Liver (tissue), 9 donors: ENCODE measurements around the gene ARHGEF26. TPM values are rescaled to one million over a fixed set of nuclear protein-coding genes. Genes with fewer than 3 reads are reported as not detected.

Experiments
- DNase-seq: peaks from one replicate; pipeline ENCODE4 v3.0.0-alpha.2; 2017; ENCODE audit warnings: low spot score
- H3K27ac ChIP-seq, 2 donors: one replicate each; pipeline ENCODE4 v1.7.0; 2013; ENCODE audit warnings: inconsistent platforms in 2 of 2, low read length in 2 of 2, control low read depth in 1 of 2, low read depth in 1 of 2, mild to moderate bottlenecking in 1 of 2
- H3K27me3 ChIP-seq, 4 donors: one replicate each; pipeline versions ENCODE4 v1.6.1 to v1.7.0; 2013; ENCODE audit warnings: low read length in 3 of 4, inconsistent platforms in 1 of 4, mild to moderate bottlenecking in 1 of 4, moderate library complexity in 1 of 4; ENCODE audit not compliant: control insufficient read depth in 4 of 4, insufficient read depth in 4 of 4
- H3K36me3 ChIP-seq, 4 donors: one replicate each; pipeline versions ENCODE4 v1.6.1 to v1.7.0; 2013; ENCODE audit warnings: low read length in 3 of 4, mild to moderate bottlenecking in 3 of 4, low read depth in 1 of 4, moderate library complexity in 1 of 4; ENCODE audit not compliant: control insufficient read depth in 4 of 4, insufficient read depth in 3 of 4
- H3K4me1 ChIP-seq, 4 donors: one replicate each; pipeline versions ENCODE4 v1.6.1 to v1.7.0; 2013; ENCODE audit warnings: low read length in 3 of 4, mild to moderate bottlenecking in 3 of 4, moderate library complexity in 1 of 4; ENCODE audit not compliant: control insufficient read depth in 4 of 4, insufficient read depth in 4 of 4
- H3K4me3 ChIP-seq, 3 donors: one replicate each; pipeline versions ENCODE4 v1.6.1 to v1.7.0; 2013; ENCODE audit warnings: low read length in 3 of 3, control low read depth in 1 of 3, low read depth in 1 of 3, mild to moderate bottlenecking in 1 of 3
- H3K9ac ChIP-seq, 2 donors: one replicate each; pipeline ENCODE4 v1.7.0; 2013; ENCODE audit warnings: low read length in 2 of 2, mild to moderate bottlenecking in 2 of 2, moderate library complexity in 2 of 2, control low read depth in 1 of 2, low read depth in 1 of 2
- H3K9me3 ChIP-seq, 4 donors: one replicate each; pipeline versions ENCODE4 v1.6.1 to v1.7.0; 2013; ENCODE audit warnings: low read length in 3 of 4; ENCODE audit not compliant: control insufficient read depth in 4 of 4
- EGR1 ChIP-seq, 2 donors: IDR thresholded peaks; 2 replicates each; pipeline ENCODE4 v1.6.1; 2016 to 2018; ENCODE audit warnings: antibody characterized with exemption in 2 of 2, low read depth in 2 of 2
- FOXA1 ChIP-seq: IDR thresholded peaks from 2 replicates; pipeline ENCODE4 v1.6.1; 2016; ENCODE audit warnings: antibody characterized with exemption
- FOXA2 ChIP-seq: IDR thresholded peaks from 2 replicates; pipeline ENCODE4 v1.6.1; 2016; ENCODE audit warnings: antibody characterized with exemption
- GABPA ChIP-seq, 2 donors: IDR thresholded peaks in 1 of 2; conservative IDR thresholded peaks in 1 of 2; 2 replicates each; pipeline ENCODE4 v1.6.1; 2016; ENCODE audit warnings: antibody characterized with exemption in 2 of 2, mild to moderate bottlenecking in 1 of 2, moderate library complexity in 1 of 2
- HNF4A ChIP-seq, 2 donors: conservative IDR thresholded peaks; 2 replicates each; pipeline ENCODE4 v1.6.1; 2016; ENCODE audit warnings: antibody characterized with exemption in 2 of 2, mild to moderate bottlenecking in 2 of 2
- HNF4G ChIP-seq: IDR thresholded peaks from 2 replicates; pipeline ENCODE4 v1.6.1; 2016; ENCODE audit warnings: antibody characterized with exemption
- JUND ChIP-seq, 2 donors: IDR thresholded peaks; 2 replicates each; pipeline ENCODE4 v1.6.1; 2016; ENCODE audit warnings: antibody characterized with exemption in 2 of 2
- NR2F2 ChIP-seq: IDR thresholded peaks from 2 replicates; pipeline ENCODE4 v1.6.1; 2016; ENCODE audit warnings: antibody characterized with exemption
- RAD21 ChIP-seq, 2 donors: IDR thresholded peaks; 2 replicates each; pipeline ENCODE4 v1.6.1; 2016; ENCODE audit warnings: antibody characterized with exemption in 2 of 2, mild to moderate bottlenecking in 2 of 2
- RXRA ChIP-seq, 2 donors: IDR thresholded peaks; 2 replicates each; pipeline ENCODE4 v1.6.1; 2017 to 2018; ENCODE audit warnings: antibody characterized with exemption in 2 of 2, mild to moderate bottlenecking in 1 of 2
- SP1 ChIP-seq: IDR thresholded peaks from 2 replicates; pipeline ENCODE4 v1.6.1; 2018; ENCODE audit warnings: antibody characterized with exemption, mild to moderate bottlenecking
- TAF1 ChIP-seq: conservative IDR thresholded peaks from 2 replicates; pipeline ENCODE4 v1.6.1; 2016; ENCODE audit warnings: antibody characterized with exemption, mild to moderate bottlenecking
- YY1 ChIP-seq: IDR thresholded peaks from 2 replicates; pipeline ENCODE4 v1.6.1; 2016; ENCODE audit warnings: antibody characterized with exemption, mild to moderate bottlenecking
- WGBS: extraction: QIAGEN DNeasy Blood & Tissue Kit; methylation state at CpG from one replicate; pipeline ENCODE4 v1.1.7; 2013; 5-methylcytosine and 5-hydroxymethylcytosine counted together
- polyA plus RNA-seq, 2 donors: library from polyadenylated mRNA; stranded (reverse) in 1 of 2; unstranded in 1 of 2; fragments of 200-250 nt in 1 of 2; fragments of >200 nt in 1 of 2; fragmentation: Nextera tagmentation in 1 of 2; extraction: Ambion mirVana in 1 of 2; gene quantifications; one replicate each; pipeline versions ENCODE4 v1.2.1 to v1.2.3, GENCODE V29; 2013 to 2015
- total RNA-seq, 2 donors: library from RNA; depleted of rRNA; stranded (reverse); fragments of >200 nt; gene quantifications; one replicate each; pipeline ENCODE4 v1.2.3, GENCODE V29; 2014
- TF ChIP-seq, protein P1 (sequence below): IDR thresholded peaks from 2 replicates; pipeline ENCODE4 v1.6.1; 2016; ENCODE audit warnings: antibody characterized with exemption
- TF ChIP-seq, protein P2 (sequence below): IDR thresholded peaks from 2 replicates; pipeline ENCODE4 v1.6.1; 2016; ENCODE audit warnings: antibody characterized with exemption
- TF ChIP-seq, protein P3 (sequence below): fragments of 150-350 bp; IDR thresholded peaks from 2 replicates; pipeline ENCODE4 v1.5.1; 2017; ENCODE audit warnings: improper control_type of control experiment, low read depth, low read length; ENCODE audit not compliant: missing input control
- TF ChIP-seq, protein P4 (sequence below): IDR thresholded peaks from 2 replicates; pipeline ENCODE4 v1.6.1; 2016; ENCODE audit warnings: antibody characterized with exemption
- TF ChIP-seq, protein P5 (sequence below): IDR thresholded peaks from 2 replicates; pipeline ENCODE4 v1.6.1; 2016; ENCODE audit warnings: antibody characterized with exemption, mild to moderate bottlenecking
- donor health status: healthy.
- donor health status: healthy.
- donor health status: healthy.
- donor health status: healthy.
- donor health status: healthy.

Gene ARHGEF26
- total and polyA plus RNA-seq, 4 donors, result 1.4 to 27.9 (median 18.7) TPM

DNA sequence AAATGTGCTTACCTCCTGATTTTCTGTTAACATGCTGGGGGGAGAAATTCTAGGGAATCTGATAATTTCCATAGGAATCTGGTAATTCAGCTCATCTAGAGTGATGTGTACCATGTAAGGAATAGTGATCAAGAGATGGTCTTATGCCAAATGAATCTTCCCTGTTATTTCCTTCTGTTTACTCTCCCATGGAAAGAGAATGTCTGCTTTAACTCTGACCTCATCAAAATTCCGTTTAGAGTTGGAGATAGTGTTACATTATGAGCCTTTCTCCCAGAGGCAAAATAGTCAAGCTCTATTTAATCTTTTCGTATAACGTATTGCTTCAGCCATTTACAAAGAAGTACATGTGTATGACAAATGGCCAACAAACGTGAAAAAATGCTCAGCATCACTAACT is 76.6 kb downstream of the ARHGEF26 start:
- H3K4me3 ChIP-seq, result no peak overlapping the region
- DNase-seq, result no peak
- no peaks in the 10 kb centered on the region for H3K27me3 ChIP-seq
- H3K36me3 ChIP-seq, result peaks cover 0 to 43% (median 28%) of the 10 kb centered on the region in 4 donors
- H3K9me3 ChIP-seq, result no peaks in the 10 kb centered on the region
- no peaks in the 10 kb centered on the region for H3K4me1 ChIP-seq
- no peak overlapping the region for H3K9ac ChIP-seq
- H3K27ac ChIP-seq, result no peak overlapping the region
- 88% methylated on average over 4 of the region's 4 CpGs for WGBS
- TF ChIP-seq YY1, result no peak
- no peak for TF ChIP-seq SP1
- no peak for TF ChIP-seq JUND (IDR thresholded peaks at IDR 0.05)
- no peak for TF ChIP-seq EGR1 (IDR thresholded peaks at IDR 0.05; ENCODE audit: low read depth in 2 of 2)
- no peak for TF ChIP-seq RXRA (IDR thresholded peaks at IDR 0.05)
- TF ChIP-seq FOXA2, result no peak
- TF ChIP-seq, protein P1, sequence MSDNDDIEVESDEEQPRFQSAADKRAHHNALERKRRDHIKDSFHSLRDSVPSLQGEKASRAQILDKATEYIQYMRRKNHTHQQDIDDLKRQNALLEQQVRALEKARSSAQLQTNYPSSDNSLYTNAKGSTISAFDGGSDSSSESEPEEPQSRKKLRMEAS, result no peak
- TF ChIP-seq RAD21 (IDR thresholded peaks at IDR 0.05), result no peak
- TF ChIP-seq HNF4A (conservative IDR thresholded peaks at IDR 0.05), result no peak
- TF ChIP-seq, protein P2, sequence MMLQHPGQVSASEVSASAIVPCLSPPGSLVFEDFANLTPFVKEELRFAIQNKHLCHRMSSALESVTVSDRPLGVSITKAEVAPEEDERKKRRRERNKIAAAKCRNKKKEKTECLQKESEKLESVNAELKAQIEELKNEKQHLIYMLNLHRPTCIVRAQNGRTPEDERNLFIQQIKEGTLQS, result no peak
- TF ChIP-seq NR2F2, result no peak
- TF ChIP-seq, protein P3, sequence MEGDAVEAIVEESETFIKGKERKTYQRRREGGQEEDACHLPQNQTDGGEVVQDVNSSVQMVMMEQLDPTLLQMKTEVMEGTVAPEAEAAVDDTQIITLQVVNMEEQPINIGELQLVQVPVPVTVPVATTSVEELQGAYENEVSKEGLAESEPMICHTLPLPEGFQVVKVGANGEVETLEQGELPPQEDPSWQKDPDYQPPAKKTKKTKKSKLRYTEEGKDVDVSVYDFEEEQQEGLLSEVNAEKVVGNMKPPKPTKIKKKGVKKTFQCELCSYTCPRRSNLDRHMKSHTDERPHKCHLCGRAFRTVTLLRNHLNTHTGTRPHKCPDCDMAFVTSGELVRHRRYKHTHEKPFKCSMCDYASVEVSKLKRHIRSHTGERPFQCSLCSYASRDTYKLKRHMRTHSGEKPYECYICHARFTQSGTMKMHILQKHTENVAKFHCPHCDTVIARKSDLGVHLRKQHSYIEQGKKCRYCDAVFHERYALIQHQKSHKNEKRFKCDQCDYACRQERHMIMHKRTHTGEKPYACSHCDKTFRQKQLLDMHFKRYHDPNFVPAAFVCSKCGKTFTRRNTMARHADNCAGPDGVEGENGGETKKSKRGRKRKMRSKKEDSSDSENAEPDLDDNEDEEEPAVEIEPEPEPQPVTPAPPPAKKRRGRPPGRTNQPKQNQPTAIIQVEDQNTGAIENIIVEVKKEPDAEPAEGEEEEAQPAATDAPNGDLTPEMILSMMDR, result no peak
- TF ChIP-seq TAF1, result no peak
- TF ChIP-seq FOXA1, result no peak
- TF ChIP-seq GABPA (IDR thresholded peaks at IDR 0.05 in 1 of 2, conservative IDR thresholded peaks at IDR 0.05 in 1 of 2), result no peak
- TF ChIP-seq, protein P4, sequence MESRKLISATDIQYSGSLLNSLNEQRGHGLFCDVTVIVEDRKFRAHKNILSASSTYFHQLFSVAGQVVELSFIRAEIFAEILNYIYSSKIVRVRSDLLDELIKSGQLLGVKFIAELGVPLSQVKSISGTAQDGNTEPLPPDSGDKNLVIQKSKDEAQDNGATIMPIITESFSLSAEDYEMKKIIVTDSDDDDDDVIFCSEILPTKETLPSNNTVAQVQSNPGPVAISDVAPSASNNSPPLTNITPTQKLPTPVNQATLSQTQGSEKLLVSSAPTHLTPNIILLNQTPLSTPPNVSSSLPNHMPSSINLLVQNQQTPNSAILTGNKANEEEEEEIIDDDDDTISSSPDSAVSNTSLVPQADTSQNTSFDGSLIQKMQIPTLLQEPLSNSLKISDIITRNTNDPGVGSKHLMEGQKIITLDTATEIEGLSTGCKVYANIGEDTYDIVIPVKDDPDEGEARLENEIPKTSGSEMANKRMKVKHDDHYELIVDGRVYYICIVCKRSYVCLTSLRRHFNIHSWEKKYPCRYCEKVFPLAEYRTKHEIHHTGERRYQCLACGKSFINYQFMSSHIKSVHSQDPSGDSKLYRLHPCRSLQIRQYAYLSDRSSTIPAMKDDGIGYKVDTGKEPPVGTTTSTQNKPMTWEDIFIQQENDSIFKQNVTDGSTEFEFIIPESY, result no peak
- TF ChIP-seq, protein P5, sequence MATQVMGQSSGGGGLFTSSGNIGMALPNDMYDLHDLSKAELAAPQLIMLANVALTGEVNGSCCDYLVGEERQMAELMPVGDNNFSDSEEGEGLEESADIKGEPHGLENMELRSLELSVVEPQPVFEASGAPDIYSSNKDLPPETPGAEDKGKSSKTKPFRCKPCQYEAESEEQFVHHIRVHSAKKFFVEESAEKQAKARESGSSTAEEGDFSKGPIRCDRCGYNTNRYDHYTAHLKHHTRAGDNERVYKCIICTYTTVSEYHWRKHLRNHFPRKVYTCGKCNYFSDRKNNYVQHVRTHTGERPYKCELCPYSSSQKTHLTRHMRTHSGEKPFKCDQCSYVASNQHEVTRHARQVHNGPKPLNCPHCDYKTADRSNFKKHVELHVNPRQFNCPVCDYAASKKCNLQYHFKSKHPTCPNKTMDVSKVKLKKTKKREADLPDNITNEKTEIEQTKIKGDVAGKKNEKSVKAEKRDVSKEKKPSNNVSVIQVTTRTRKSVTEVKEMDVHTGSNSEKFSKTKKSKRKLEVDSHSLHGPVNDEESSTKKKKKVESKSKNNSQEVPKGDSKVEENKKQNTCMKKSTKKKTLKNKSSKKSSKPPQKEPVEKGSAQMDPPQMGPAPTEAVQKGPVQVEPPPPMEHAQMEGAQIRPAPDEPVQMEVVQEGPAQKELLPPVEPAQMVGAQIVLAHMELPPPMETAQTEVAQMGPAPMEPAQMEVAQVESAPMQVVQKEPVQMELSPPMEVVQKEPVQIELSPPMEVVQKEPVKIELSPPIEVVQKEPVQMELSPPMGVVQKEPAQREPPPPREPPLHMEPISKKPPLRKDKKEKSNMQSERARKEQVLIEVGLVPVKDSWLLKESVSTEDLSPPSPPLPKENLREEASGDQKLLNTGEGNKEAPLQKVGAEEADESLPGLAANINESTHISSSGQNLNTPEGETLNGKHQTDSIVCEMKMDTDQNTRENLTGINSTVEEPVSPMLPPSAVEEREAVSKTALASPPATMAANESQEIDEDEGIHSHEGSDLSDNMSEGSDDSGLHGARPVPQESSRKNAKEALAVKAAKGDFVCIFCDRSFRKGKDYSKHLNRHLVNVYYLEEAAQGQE, result no peak
- TF ChIP-seq HNF4G, result no peak
